Activated CD8-positive, alpha-beta memory T cell treated with anti-CD3 and anti-CD28 coated beads, Interleukin-2, amount 50 U/mL, for 24 hours (primary cell): ENCODE measurements around the gene TPRG1.
"Not testable (repeated sequence)": the region's sequence is repeated elsewhere in the genome, so short reads cannot be mapped to it uniquely, and the experiment has no call there.

Experiments
- DNase-seq: peaks from one replicate; pipeline ENCODE4 v3.0.0-alpha.2; 2020; ENCODE audit errors: extremely low read depth

The TPRG1 gene

DNA sequence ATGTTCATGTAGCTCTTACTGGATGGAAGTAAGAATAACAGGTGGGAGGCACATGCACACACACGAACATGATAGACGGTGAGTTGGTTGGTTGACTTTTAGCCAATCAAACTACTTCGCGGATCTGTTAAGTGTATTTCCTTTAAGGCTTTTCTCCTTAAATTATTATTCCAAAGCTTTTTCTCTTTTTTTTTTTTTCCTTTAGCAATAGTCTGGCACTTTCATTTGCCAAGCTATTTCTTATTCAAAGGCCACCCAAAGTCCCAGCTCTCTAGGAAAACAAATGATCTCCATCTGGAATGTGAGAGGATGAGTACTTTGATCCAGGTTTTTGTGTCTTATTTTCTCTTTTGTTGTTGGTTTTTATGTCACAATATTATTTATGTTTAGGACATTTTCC lies 141.1 kb downstream of the TPRG1 start:
- DNase-seq = no peak

DNA sequence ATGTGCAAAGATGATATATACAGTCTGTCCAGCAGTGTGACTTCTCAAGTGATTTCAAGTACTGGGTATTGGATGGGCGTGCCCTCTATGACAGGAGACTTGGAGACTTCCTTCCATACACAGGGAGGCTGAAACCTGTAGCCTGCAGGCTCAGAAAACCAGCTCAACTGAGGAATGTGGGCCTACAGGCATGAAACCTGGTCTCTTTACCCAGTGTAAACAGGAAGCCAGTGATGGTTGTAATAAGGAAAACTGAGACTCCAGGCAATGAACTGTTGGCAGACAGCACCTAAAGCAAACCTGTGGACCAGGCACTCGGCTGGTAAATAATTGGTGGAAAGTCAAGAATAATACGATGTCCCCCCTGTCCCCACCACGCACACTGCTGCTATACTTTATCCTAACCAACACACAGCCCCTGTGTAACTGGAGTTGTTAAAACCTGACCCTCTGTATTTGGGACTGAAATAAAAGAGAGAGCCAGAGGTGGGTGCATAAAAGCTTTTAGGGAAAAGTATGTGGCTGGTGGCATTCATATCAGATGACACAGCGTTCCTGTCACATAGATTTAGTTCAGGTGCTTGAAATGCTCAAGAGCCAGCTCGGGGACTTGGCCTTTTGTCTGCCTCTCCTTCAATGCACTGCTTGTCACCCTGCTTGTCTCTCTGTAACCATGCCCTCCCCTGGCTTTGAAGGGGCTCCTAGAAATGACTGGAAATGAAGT lies 144.7 kb downstream of the TPRG1 start:
- DNase-seq = no peak

DNA sequence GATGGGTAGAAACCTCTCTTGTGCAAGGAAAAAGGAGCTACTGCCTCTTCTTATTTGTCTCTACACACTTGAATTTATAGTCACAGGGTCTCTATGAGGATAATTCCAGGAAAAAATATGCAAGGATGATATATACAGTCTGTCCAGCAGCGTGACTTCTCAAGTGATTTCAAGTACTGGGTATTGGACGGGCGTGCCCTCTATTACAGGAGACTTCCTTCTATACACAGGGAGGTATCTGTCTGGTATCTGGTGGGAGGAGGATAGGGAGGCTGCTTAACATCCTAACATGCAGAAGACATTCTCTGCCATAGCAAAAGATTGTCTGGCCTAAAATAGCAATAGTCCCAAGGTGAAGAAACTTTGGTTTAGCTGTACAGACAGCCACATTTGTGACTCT lies 146.1 kb downstream of the TPRG1 start:
- no peak for DNase-seq

DNA sequence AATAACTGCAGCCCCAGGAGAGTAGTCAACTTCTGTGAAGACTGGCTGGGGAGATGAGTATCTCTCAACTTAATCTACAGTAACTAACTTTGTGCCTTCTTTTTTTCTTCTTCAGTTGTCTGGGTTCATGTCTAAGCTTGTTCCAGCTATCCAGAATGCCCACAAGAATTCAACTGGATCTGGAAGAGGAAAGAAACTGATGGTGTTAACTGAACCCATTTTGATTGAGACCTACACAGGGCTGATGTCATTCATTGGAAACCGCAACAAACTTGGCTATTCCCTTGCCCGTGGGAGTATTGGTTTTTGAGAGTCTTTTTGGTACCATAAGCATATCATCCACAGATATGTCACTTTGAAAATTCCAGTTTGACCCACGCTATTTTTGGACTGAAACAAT lies 148.7 kb downstream of the TPRG1 start:
- no peak for DNase-seq

DNA sequence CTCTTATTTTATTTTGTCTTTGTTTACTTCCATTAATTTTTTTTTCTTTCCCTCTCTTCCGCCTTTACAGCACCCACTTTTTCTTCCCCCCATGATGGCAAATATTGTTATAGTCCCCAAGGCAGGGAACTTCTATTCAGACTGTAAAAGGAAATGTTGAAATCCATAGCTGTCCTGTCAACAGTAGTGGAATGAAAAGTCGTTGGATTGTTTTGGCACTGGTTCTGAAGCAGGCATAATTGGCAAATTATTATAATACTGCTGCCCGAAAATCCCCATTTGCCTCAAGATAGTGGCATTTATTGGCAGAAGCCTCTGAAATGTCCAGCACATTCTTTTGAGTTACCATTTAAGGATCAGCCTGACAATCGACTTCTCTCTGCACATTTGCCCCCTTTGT lies 150.6 kb downstream of the TPRG1 start:
- DNase-seq = no peak

DNA sequence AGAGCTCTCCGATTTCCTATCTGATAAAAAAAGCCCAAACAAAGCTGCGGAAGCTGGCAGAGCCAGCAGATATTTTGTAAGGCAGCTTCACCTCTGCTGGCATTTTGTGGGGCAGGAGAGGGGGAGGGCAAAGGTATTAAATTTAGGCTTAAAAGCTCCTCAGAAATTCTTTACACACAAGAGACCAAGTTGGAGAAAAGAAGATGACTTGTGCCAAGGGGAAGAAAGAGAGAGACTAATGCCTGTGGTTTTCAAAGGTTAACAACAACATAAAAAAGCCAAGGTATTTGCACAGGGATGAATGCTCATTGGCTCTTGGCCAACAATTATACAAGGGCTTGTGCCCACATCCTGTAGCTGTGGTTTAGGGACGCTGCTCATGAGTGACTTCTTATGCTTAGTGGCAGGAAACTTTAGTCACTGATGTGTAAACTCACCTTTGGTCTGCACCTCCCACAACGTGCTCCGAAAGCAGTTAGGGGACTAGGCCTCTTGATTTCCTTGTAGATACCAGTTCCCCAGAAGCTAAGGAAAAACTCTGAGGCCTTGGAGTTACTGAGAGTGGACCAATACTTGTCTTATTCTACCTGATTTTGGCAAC lies 152.9 kb downstream of the TPRG1 start:
- peak; percentile 66 for DNase-seq

DNA sequence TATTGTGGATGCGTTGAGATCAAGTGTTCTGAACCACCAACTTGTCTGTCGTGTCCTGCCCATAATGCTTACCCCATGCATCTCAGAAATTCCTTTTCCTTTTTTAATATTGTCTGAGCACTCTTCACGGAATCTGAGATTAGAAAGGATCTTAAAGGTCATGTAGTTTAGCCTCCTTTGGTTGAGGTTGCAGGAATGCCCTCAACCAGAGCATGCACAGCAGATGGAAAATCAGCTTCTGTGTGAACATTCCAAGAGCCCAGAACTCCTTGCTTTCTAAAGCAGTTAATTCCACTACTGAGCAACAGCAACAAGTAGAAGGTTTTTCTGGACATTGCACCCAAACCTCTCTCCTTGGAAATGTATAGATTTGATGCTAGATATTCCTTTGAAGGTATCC lies 153.7 kb downstream of the TPRG1 start:
- DNase-seq = no peak

DNA sequence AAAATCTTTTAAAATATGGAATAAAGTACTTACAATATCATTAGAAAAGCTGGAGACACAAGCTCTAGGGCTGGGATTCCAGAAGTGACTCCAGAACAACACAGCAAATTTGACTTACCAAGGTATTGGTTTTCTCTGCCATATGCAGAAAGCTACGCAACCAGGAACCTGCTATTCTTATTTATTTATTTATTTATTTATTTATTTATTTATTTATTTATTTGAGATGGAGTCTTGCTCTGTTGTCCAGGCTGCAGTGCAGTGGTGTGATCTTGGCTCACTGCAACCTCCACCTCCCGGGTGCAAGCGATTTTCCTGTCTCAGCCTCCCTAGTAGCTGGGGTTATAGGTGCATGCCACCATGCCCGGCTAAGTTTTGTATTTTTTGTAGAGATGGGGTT lies 157.9 kb downstream of the TPRG1 start:
- DNase-seq = not testable (repeated sequence)

DNA sequence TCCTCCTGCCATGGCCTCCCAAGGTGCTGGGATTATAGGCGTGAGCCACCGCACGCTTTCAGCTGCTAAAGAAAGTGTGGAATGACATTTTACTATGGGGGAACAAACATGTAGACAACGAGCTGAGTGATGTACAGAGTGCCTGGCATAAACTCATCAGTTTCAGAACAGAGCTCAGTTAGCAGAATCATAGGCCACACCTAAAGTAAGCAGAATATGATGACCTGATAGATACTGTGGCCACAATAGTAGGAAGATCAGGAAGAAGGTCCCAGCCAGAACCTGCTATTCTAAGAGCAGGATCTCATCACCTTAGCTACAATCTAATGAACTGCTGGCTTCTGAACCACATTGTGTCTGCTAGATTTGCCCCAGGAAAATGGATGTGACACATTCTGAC lies 158.3 kb downstream of the TPRG1 start:
- DNase-seq = no peak

DNA sequence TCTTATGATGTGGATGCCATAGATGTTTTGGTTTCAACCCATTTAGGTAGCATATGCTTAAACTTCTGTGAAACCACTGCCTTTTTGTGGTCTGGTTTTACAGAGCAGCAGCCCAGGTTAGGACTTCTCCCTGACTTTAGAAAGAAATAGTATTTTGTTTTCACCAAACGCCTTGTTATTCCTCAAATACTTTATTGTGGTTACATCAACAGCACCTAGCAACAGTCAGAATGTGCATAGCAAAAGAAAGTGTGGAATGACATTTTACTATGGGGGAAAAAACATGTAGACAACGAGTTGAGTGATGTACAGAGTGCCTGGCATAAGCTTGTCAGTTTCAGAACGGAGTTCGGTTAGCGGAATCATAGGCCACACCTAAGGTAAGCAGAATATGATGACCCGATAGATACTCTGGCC lies 159.2 kb downstream of the TPRG1 start:
- DNase-seq = no peak

DNA sequence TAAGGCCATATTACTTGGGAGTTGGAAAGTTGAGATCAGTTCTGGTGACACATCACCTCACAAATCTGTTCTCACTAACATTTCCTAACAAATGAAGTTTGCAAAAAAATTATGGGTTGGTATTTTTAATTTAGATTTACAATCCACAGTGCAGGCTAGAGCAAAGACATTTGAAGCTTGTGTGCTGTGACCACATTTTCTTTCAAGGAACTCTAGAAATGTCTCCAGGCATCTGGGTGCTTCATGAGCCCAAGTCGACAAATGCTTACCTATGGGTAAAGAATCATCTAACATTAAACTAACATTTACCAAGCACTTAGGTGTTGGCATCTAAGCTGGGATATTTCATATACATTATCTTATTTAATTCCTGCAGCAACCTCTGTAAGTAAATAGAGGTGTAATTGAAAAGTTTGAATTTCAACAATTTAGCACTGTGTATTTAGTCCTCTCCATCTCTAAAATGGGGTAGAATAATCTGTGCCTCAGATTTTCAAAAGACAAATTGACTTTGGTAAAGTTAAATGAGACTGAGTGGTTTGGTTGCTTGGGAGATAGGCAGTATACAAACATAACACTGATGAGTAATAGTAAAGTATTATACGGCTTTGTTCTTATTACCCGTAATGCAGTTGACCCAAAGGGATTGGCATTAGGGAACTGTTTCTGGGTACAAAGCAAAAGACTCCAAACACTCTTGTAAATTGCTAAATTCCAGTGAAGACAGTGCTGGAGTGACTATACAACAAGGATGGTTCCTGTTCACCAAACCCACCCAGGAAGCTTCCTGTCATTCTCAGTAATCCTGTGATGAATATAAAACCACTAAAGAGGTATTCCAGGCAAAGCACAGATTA lies 162.5 kb downstream of the TPRG1 start:
- no peak for DNase-seq

DNA sequence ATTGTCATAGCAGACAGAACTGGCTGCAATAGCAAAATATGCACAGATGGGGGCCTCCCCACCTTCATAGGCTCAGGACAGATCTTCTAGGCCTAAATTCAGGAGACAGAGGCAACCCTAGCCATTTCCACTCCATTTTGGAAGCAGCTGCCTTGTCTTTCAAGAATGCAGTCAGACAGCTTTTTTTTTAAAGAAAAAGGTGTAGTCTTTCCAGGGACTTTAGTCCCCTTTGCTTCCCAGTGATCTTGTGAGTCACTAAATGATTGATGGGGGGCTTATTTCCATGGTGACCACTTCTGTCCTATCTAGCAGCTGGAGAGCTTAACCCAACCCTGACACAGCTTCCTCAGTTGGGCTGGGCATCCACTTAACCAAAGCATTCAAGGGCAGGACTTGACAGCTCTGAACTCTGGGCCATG lies 165.9 kb downstream of the TPRG1 start:
- DNase-seq = no peak

DNA sequence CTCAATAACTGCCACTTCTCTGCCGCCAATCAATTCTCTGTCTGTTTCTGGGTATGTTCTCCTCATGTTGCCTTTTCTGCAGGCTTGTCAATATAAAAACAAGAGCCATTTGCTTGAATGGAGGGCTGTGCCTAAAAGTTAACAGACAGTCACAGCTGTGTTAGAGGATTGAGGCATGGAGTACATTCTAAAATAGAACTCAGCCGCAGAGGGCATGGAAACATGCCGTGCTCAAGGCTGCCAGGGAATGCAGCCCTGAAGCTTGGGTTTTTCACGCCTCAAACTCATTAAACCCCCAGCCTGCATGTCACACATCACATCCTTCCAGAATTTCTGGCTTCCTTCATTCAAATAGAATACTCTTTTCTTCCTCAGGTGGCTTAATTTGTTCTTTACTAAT lies 166.6 kb downstream of the TPRG1 start:
- no peak for DNase-seq

DNA sequence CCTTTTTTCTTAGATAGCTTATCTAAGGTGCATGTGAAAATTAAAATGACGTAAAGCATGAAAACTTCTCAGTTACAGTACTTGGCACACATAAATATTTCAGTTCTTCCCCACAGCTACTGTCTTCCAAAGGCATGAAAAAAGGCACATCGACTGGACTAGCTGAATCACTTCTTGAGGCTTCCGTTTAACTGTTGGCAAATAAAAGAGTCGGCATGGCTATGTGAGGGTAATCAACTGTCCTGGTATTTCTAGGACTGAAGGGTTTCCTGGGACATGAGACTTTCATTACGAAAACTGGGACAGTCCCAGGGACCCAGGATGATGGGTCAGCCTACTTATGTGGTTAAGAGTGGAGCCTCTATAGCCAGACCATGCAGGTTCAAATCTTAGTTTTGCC lies 168.2 kb downstream of the TPRG1 start:
- no peak for DNase-seq

DNA sequence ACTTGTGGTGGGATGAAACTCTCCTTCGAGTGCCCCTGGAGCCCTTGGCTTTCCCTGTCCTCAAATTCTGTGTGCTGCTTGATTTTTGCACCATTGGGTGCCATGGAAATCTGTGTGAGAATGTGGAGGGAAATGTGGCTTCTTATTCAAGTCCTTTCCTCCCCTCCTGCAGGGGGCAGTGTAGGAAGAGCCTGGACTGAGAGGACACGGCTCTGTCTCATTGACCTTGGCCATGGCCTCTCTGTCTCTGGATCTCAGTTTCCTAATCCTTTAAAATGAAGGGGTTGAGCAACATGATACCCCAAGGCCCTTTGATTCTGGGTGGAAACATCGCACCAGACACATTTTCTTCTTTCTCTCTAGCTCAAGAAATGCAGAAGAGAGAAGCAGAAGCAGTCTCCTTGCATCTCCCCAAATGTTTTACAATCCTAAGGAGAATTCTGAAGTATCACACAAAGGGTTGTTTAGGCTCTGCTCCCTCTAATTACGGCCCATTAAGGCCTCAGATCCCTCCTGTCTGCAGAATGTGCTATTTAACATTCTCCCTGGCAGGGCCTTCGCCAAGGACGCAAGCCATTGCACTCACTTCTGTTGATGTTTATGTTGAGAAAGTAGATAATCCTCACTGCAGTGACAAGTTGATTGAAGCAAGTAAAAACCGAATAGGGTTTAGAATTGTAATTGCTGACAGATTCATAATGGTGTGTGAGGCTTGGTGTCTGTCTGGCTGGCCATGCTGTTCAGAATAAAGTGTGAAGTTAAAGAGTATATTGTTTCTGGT lies 169.1 kb downstream of the TPRG1 start:
- DNase-seq = no peak

DNA sequence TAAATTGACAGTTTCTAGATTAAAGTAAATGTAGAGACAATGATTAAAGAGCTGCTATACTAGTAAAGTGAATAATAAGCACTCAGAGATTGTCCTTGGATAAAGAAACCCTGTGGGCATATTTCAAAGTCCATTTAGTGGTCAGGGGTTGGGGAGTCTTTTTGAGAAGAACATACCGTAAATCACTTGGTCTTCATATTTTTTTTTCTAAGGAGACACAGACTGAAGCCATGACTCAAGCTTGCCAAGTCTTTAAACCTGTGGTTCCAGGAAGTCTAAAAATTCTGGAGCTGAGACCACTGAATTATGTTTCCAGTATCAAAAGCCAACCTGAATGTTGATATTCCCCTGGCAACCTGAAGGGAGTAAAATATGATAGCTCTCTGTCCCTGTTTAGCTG lies 171.0 kb downstream of the TPRG1 start:
- no peak for DNase-seq

DNA sequence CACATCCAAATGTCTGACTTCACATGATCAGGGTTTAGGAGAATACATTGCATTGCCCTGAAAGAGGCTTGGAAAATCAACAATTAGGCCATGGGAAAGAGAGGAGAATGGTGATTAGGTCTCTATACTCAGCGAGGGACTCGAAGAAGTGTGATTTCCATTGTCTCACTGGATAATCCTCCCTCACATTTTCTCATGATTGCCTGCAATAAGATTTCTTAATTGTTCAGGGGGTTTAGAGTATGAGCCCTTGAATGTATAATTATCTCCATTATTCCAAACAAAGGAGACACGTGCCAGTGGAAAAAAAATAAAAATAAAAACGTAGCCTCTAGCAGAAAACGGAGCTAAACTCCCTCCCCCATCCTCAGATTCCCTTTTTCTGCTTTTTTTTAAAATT lies 173.2 kb downstream of the TPRG1 start:
- no peak for DNase-seq

DNA sequence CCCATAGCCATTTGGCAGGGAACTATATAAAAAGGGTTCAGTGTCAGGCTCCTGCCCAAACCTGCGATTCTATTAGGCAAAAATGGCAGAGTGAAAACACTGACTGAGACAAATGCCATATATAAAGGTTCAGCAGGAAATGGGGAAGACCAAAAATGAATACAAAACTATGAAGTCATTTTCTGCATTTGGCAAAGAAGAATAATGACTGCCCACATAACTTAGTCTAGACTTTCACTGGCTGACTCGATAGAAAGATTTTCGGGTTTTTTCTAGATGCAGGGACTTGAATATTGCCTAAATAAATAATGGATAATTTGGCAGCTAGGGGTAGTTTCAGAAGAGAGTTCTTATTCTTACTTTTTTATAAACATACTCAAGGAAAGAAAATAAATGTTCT lies 178.0 kb downstream of the TPRG1 start:
- DNase-seq = no peak

DNA sequence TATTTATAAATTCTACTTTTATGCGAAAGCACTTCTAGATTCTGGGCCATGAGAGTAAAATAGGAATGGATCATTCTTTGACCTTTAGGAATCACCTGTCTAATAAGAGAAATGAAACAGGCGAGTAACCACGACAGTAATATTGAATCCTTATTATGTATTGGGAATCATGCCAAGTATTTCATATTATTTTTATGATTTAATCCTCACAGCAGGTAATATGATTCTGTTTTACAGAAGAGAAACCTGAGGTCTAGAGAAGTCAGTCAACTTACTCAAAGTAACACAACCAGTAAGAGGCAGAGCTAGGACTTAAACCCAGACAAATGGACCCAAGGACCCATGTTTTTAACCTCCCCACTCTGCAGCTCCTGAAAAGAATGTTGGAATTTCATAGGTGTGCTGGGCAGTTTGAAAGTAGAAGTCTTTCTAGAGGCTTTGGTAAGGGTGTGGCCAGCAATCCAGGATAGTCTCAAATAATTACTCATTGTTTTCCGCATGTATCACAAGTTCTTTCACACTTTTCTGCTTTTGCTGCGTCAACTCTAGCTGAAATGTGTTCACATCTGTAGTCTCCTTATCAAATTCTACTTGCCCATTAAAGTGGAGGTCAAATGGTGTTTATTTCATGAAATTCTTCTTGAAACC lies 181.7 kb downstream of the TPRG1 start:
- DNase-seq = no peak

DNA sequence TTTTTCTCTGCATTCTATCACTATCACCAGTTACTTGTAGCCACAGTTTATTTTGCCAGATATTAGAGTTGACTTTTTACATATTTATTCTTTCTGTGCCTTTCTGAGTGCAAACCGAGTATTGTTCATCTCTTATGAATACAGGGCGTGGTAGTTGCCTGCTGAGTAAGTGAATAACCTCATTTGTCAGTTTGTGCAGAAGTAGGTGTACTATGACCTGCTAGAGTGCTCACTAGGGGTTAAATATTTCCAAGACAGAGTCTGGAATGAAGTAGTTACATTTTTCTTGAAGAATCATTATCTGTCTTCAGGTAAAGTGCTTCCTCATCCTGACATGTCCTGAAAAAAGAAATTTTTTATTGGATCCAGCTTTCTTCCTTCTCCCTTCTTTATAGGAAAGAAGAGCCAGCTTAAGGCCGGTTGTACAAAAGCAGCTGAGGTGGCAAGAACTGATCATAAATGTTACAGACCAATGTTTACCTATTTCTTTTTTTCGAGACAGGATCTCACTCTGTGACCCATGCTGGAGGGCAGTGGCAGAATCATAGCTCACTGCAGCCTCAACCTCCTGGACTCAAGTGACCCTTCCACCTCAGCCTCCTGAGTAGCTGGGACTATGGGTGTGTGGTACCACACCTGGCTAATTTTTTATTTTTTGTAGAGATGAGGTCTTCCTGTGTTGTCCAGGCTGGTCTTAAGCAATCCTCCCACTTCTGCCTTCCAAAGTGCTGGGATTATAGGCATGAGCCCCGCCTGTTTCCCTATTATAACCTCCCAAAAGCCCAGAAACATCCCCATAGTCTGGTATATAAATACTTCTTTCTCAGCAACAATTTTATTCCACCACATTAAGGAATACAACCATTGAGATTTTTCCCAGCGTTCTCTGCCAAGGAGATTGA lies 182.5 kb downstream of the TPRG1 start:
- no peak for DNase-seq

DNA sequence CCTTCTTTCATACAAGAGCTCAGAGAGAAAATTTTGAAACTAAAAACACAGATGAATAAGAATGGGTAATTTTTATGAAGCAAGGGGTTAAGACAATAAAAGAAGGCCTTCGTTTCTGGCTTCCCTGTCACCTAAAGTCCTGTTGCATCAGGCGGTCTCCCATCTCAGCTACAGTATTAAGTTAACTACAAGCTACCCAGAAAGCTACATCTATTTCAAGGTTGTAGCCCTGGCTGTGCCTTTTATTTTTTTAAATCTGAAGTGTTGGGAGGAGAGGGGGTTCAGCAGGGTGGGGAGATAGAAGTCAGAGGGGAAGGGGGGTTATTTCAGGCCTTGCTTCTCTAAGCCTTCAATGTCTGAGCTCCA lies 183.3 kb downstream of the TPRG1 start:
- no peak for DNase-seq
